Jurkat, Clone E6-1 (cell line): ENCODE data around the gene SAP130.
"Not testable (repeated sequence)": the region's sequence is repeated elsewhere in the genome, so short reads cannot be mapped to it uniquely, and the experiment has no call there.

Experiments
- DNase-seq: peaks from one replicate; pipeline ENCODE4 v3.0.0-alpha.2; 2011; ENCODE audit warnings: low read depth, low spot score
- H3K4me3 ChIP-seq: 2 replicates; pipeline ENCODE4 v1.5.1; 2011; ENCODE audit warnings: mild to moderate bottlenecking, low read length, control low read depth, moderate library complexity

Gene SAP130

GRCh38 chr2:127910415-127910814 lies 117.4 kb downstream of the SAP130 start:
- no peak for DNase-seq
- H3K4me3 ChIP-seq = no peak overlapping the region

DNA sequence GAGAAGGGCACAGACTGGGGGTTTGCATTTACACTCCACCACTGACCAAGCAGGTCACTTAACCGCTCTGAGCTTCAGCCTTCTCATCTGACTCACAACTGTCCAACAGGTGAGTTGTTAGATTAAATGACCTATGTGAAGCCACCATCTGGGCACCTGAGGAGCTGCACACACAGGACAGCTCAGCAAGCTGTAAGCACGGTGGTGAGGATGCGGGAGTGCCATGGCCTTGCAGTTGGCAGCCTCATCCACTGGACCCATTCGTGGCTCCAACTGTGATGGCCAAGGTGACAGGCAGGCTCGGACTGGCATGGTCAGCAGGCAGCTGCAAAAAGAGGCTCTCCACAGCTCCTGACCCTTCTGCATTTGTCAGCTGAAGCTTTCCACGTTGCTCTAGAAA lies 118.8 kb downstream of the SAP130 start:
- no peak for DNase-seq
- H3K4me3 ChIP-seq = no peak overlapping the region

GRCh38 chr2:127907733-127908400 lies 120.0 kb downstream of the SAP130 start:
- not testable (repeated sequence) for H3K4me3 ChIP-seq, DNase-seq

DNA sequence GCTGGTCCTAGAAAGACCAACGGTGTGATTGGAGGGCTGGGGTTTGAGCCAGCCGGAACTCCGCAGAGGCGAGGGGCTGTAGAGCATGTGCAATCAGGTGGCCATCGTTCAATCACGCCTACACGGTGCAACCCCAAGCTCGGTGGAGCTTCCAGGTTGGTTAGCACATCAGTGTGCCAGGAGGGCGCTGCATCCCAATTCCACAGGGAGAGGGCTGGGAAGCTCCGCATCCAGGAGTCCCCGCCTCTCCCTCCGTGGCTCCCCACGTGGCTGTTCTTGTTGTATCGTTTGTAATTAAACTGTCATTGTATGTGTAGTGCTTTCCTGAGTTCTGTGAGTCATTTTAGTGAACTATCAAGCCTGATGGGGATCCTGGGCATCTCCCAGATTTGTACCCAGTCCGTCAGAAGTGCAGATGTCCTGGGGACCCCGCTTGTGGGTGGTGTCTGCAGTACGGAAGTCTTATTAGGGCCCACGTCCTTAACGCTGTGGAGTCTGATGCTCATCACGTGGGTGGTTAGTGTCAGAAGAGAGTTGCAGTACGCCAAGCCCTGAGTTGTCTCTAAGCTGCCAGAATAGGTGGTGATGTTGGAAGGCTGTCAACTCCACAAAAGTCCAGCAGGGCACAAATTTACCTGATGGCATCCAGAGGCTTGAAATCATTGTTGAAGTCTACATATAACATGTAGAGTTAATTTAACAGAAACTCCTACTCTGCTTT lies 121.5 kb downstream of the SAP130 start:
- no peak overlapping the region for H3K4me3 ChIP-seq
- no peak for DNase-seq

DNA sequence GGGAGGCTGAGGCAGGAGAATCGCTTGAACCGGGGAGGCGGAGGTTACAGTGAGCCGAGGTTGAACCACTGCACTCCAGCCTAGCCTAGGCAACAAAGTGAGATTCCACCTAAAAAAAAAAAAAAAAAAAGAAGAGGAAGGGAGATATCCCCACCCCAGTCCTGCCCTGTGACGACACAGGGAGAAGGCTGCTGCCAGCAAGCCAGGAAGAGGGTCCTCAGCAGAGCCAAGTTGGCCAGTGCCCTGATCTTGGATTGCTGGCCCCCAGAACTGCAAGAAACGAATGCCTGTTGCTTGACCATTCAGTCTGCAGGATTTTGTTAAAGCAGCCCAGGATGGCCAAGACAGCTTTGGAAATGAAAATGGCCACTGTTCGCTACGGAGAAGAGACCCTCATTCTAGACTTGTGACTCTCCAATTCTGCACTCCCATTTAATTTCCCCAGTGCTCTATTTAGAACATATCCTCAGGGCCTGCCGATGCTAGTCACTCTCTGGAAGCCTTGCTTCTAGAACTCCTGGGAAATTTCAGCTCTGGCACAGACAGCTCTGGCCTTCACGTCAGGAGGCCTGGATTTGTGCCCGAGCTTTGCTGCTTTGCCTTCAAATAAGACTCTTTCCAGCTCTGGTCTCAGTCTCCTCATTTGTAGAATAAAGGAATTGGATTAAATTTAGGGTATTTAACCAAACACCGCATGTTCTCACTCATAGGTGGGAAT lies 126.4 kb downstream of the SAP130 start:
- DNase-seq = no peak
- H3K4me3 ChIP-seq = no peak overlapping the region

GRCh38 chr2:127897531-127898211 lies 130.2 kb downstream of the SAP130 start:
- H3K4me3 ChIP-seq = no peak overlapping the region
- DNase-seq = no peak

DNA sequence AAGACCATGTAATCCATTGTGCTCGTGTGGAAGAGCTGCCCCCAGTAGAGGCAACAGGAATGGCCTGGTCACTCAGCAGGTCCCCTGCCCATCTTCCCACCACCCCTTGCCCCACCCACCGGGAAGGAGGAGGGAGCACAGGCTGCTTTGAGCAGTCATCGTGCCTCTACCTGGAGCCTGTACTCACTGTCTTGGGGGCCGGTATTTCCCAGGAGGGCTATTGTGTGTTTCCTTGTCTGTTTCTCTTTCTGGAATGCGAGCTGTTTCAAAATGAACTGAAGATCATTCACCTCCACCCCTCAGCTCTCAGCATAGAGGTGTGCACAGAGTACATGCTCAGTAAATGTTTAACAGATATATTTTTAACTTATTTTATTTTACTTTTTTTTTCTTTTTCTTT lies 134.4 kb downstream of the SAP130 start:
- H3K4me3 ChIP-seq = no peak overlapping the region
- no peak for DNase-seq

- DNase-seq = no peak
- no peak overlapping the region for H3K4me3 ChIP-seq
Measured at GRCh38 chr2:127893033-127893432, 134.8 kb downstream of the SAP130 start.

GRCh38 chr2:127891811-127892210 lies 136.0 kb downstream of the SAP130 start:
- DNase-seq = no peak
- H3K4me3 ChIP-seq = no peak overlapping the region
